H9 (cell line): ENCODE measurements around the gene MAML3. TPM values are rescaled to one million over a fixed set of nuclear protein-coding genes. Genes with fewer than 3 reads are reported as not detected.

ENCODE experiments used
- DNase-seq: peaks from one replicate; pipeline ENCODE4 v3.0.0-alpha.2; 2017
- H2AFZ ChIP-seq: one replicate; pipeline ENCODE4 v1.6.1; 2013; ENCODE audit warnings: mild to moderate bottlenecking, low read length, control low read depth, moderate library complexity
- H2AK5ac ChIP-seq: 2 replicates; pipeline ENCODE4 v1.6.1; 2013; ENCODE audit warnings: low read length, control low read depth, mixed read lengths; ENCODE audit not compliant: insufficient read length
- H2BK120ac ChIP-seq: one replicate; pipeline ENCODE4 v1.6.1; 2013; ENCODE audit warnings: low read depth, mild to moderate bottlenecking, low read length, control low read depth, inconsistent platforms; ENCODE audit not compliant: poor library complexity, severe bottlenecking
- H2BK12ac ChIP-seq: 2 replicates; pipeline ENCODE4 v1.6.1; 2013; ENCODE audit warnings: low read length, control low read depth, mixed read lengths, low read depth; ENCODE audit not compliant: insufficient read length
- H2BK15ac ChIP-seq: 2 replicates; pipeline ENCODE4 v1.6.1; 2013; ENCODE audit warnings: low read depth, low read length, control low read depth
- H2BK20ac ChIP-seq: one replicate; pipeline ENCODE4 v1.6.1; 2013; ENCODE audit warnings: low read depth, mild to moderate bottlenecking, low read length, control low read depth, inconsistent platforms; ENCODE audit not compliant: poor library complexity, severe bottlenecking
- H2BK5ac ChIP-seq: 2 replicates; pipeline ENCODE4 v1.6.1; 2013; ENCODE audit warnings: low read length, control low read depth, mixed read lengths; ENCODE audit not compliant: insufficient read length
- H3K14ac ChIP-seq: 2 replicates; pipeline ENCODE4 v1.6.1; 2013; ENCODE audit warnings: low read length, control low read depth; ENCODE audit not compliant: insufficient read depth
- H3K18ac ChIP-seq: 2 replicates; pipeline ENCODE4 v1.6.1; 2013; ENCODE audit warnings: low read depth, mild to moderate bottlenecking, mixed read lengths, low read length, control low read depth; ENCODE audit not compliant: insufficient read length
- H3K23ac ChIP-seq: 2 replicates; pipeline ENCODE4 v1.6.1; 2013; ENCODE audit warnings: low read length, control low read depth, mixed read lengths, low read depth; ENCODE audit not compliant: insufficient read length
- H3K23me2 ChIP-seq: 2 replicates; pipeline ENCODE4 v1.6.1; 2013; ENCODE audit warnings: low read depth, mild to moderate bottlenecking, mixed read lengths, low read length, control low read depth; ENCODE audit not compliant: insufficient read length, poor library complexity, severe bottlenecking
- H3K27ac ChIP-seq: 2 replicates; pipeline ENCODE4 v1.5.1; 2013; ENCODE audit warnings: low read length, control low read depth, mixed read lengths, low read depth; ENCODE audit not compliant: insufficient read length
- H3K27me3 ChIP-seq: 2 replicates; pipeline ENCODE4 v1.6.1; 2013; ENCODE audit warnings: low read length, control low read depth, inconsistent platforms; ENCODE audit not compliant: insufficient read depth
- H3K4ac ChIP-seq: 2 replicates; pipeline ENCODE4 v1.6.1; 2013; ENCODE audit warnings: low read depth, mild to moderate bottlenecking, control low read depth, inconsistent platforms, low read length, moderate library complexity
- H3K4me1 ChIP-seq: 2 replicates; pipeline ENCODE4 v1.6.1; 2013; ENCODE audit warnings: low read length, control low read depth, inconsistent platforms; ENCODE audit not compliant: insufficient read depth
- H3K4me2 ChIP-seq: 2 replicates; pipeline ENCODE4 v1.6.1; 2013; ENCODE audit warnings: low read length, control low read depth, mixed read lengths; ENCODE audit not compliant: insufficient read length, insufficient read depth
- H3K56ac ChIP-seq: 2 replicates; pipeline ENCODE4 v1.6.1; 2013; ENCODE audit warnings: low read depth, mild to moderate bottlenecking, mixed read lengths, low read length, control low read depth; ENCODE audit not compliant: insufficient read length
- H3K79me1 ChIP-seq: 2 replicates; pipeline ENCODE4 v1.6.1; 2013; ENCODE audit warnings: low read depth, mild to moderate bottlenecking, moderate library complexity, low read length, control low read depth, inconsistent platforms; ENCODE audit not compliant: insufficient read depth, poor library complexity, severe bottlenecking
- H3K79me2 ChIP-seq: 2 replicates; pipeline ENCODE4 v1.6.1; 2013; ENCODE audit warnings: low read length, control low read depth, inconsistent platforms; ENCODE audit not compliant: insufficient read depth
- H3K9ac ChIP-seq: 2 replicates; pipeline ENCODE4 v1.6.1; 2013; ENCODE audit warnings: low read length, control low read depth, mixed read lengths; ENCODE audit not compliant: insufficient read length; ENCODE audit errors: extremely low read depth
- H3K9me3 ChIP-seq: one replicate; pipeline ENCODE4 v1.6.1; 2013; ENCODE audit warnings: low read depth, low read length, inconsistent platforms; ENCODE audit not compliant: control insufficient read depth
- H3T11ph ChIP-seq: one replicate; pipeline ENCODE4 v1.6.1; 2013; ENCODE audit warnings: mild to moderate bottlenecking, low read length, control low read depth, inconsistent platforms
- H4K20me1 ChIP-seq: one replicate; pipeline ENCODE4 v1.6.1; 2013; ENCODE audit not compliant: control insufficient read depth, insufficient read length, insufficient read depth
- H4K5ac ChIP-seq: 2 replicates; pipeline ENCODE4 v1.6.1; 2013; ENCODE audit warnings: low read depth, mild to moderate bottlenecking, mixed read lengths, low read length, control low read depth; ENCODE audit not compliant: insufficient read length
- H4K8ac ChIP-seq: replicated peaks from 2 replicates; pipeline ENCODE4 v1.6.1; 2013; ENCODE audit warnings: low read length, control low read depth, mixed read lengths, low read depth; ENCODE audit not compliant: insufficient read length
- H4K91ac ChIP-seq: 2 replicates; pipeline ENCODE4 v1.6.1; 2013; ENCODE audit warnings: low read depth, mild to moderate bottlenecking, moderate library complexity, mixed read lengths, low read length, control low read depth; ENCODE audit not compliant: insufficient read length
- H3K27ac Mint-ChIP-seq, 3 experiments: 2 replicates in 2 of 3; 3 replicates in 1 of 3; pipeline ENCODE4 v1.8.0; 2020 to 2021; ENCODE audit warnings: mixed read lengths in 3 of 3, mild to moderate bottlenecking in 1 of 3, moderate library complexity in 1 of 3
- H3K27me3 Mint-ChIP-seq: 2 replicates; pipeline ENCODE4 v1.8.0; 2021; ENCODE audit warnings: low read depth, mild to moderate bottlenecking, moderate library complexity, mixed read lengths
- H3K36me3 Mint-ChIP-seq, 3 experiments: 2 replicates in 2 of 3; 3 replicates in 1 of 3; pipeline ENCODE4 v1.8.0; 2020 to 2021; ENCODE audit warnings: low read depth in 3 of 3, mixed read lengths in 3 of 3; ENCODE audit not compliant: insufficient read depth in 1 of 3
- H3K4me1 Mint-ChIP-seq, 2 experiments: 2 replicates each; pipeline ENCODE4 v1.8.0; 2020; ENCODE audit warnings: mixed read lengths in 2 of 2
- H3K4me3 Mint-ChIP-seq, 2 experiments: 2 replicates in 1 of 2; 3 replicates in 1 of 2; pipeline ENCODE4 v1.8.0; 2020 to 2021; ENCODE audit warnings: mild to moderate bottlenecking in 2 of 2, mixed read lengths in 2 of 2, moderate library complexity in 1 of 2
- H3K9me3 Mint-ChIP-seq, 2 experiments: 2 replicates in 1 of 2; 3 replicates in 1 of 2; pipeline ENCODE4 v1.8.0; 2020; ENCODE audit warnings: mild to moderate bottlenecking in 2 of 2, mixed read lengths in 2 of 2, moderate library complexity in 1 of 2
- WGBS: extraction: QIAGEN DNeasy Blood & Tissue Kit; methylation state at CpG from one replicate; pipeline ENCODE4 v1.1.7; 2013; ENCODE audit warnings: missing lambda C conversion rate, low lambda C conversion rate, mixed read lengths; ENCODE audit not compliant: insufficient read length; ENCODE audit errors: extremely low coverage; 5-methylcytosine and 5-hydroxymethylcytosine counted together
- total RNA-seq: library from RNA; stranded (reverse); gene quantifications from 2 replicates; pipeline ENCODE4 v1.2.1, GENCODE V29; 2021
- TF ChIP-seq, protein P1 (sequence below): fragments of 200-600 bp; sonication (generic); conservative IDR thresholded peaks from 3 replicates; pipeline ENCODE4 v1.8.0; 2021; ENCODE audit warnings: antibody characterized with exemption, mild to moderate bottlenecking

Gene MAML3
- total RNA-seq, 1 experiment from 2014 or later = 3.9 TPM

DNA sequence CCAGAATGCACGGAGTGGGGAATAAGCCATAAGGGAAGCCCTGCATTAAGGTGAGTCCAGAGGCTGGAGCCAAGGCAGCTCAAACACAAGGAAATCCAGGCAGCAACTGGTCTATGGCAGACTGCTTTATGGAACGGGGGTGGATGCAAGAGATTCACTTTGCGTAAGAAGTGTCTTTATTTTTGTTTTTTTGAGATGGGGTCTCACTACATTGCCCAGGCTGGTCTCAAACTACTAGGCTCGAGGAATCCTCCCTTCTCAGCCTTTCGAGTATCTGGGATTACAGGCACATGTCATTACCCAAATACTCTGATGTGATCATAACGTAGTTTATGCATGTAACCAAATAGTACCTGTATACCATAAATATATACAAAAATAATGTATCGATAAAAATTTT, 199.5 kb downstream of the MAML3 start:
- no CpG with 5 or more reads among the region's 7 CpGs for WGBS
- H3K27ac Mint-ChIP-seq = no peak overlapping the region
- no peaks in the 10 kb centered on the region for H4K20me1 ChIP-seq

More for the DNA sequence above, 199.5 kb downstream of the MAML3 start:
- Histone ChIP-seq H3K56ac (no peak overlapping the region), H3K27me3 (no peaks in the 10 kb centered on the region), H3K9me3 (no peaks in the 10 kb centered on the region), H2BK12ac (no peak overlapping the region), H3K79me1 (no peaks in the 10 kb centered on the region), H3K23me2 (no peaks in the 10 kb centered on the region), H3K4me2 (no peak overlapping the region), H3K4ac (no peak overlapping the region), H3K9ac (no peak overlapping the region), H4K5ac (no peak overlapping the region), H2AK5ac (no peak overlapping the region), H2AFZ (no peak overlapping the region), H2BK20ac (no peak overlapping the region), H3K79me2 (no peaks in the 10 kb centered on the region), H2BK120ac (no peak overlapping the region), H2BK15ac (no peak overlapping the region), H4K91ac (no peak overlapping the region), H3K27ac (no peak overlapping the region), H3K18ac (no peak overlapping the region), H3K23ac (no peak overlapping the region), H3T11ph (no peak overlapping the region), H3K14ac (no peak overlapping the region), H4K8ac (no peak overlapping the region), H3K4me1 (no peaks in the 10 kb centered on the region), H2BK5ac (no peak overlapping the region)
- Mint-ChIP-seq H3K4me3 (no peak overlapping the region), H3K27me3 (no peaks in the 10 kb centered on the region; the same call in none of the 2 replicates), H3K9me3 (peaks cover 0 to 2% of the 10 kb centered on the region in 2 experiments; a peak in 2 of 5 replicates), H3K36me3 (peaks cover 0 to 4% (median 2%) of the 10 kb centered on the region in 3 experiments; a peak in 2 of 7 replicates), H3K4me1 (peaks cover 24 to 31% of the 10 kb centered on the region in 2 experiments)
- TF ChIP-seq, protein P1, sequence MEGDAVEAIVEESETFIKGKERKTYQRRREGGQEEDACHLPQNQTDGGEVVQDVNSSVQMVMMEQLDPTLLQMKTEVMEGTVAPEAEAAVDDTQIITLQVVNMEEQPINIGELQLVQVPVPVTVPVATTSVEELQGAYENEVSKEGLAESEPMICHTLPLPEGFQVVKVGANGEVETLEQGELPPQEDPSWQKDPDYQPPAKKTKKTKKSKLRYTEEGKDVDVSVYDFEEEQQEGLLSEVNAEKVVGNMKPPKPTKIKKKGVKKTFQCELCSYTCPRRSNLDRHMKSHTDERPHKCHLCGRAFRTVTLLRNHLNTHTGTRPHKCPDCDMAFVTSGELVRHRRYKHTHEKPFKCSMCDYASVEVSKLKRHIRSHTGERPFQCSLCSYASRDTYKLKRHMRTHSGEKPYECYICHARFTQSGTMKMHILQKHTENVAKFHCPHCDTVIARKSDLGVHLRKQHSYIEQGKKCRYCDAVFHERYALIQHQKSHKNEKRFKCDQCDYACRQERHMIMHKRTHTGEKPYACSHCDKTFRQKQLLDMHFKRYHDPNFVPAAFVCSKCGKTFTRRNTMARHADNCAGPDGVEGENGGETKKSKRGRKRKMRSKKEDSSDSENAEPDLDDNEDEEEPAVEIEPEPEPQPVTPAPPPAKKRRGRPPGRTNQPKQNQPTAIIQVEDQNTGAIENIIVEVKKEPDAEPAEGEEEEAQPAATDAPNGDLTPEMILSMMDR = no peak
- no peak for DNase-seq
